ENCODE data around the gene MSANTD2. TPM values are rescaled to one million over a fixed set of nuclear protein-coding genes. Genes with fewer than 3 reads are reported as not detected.
A peak's percentile ranks its signal among the peaks of the same experiment; 100 is the strongest.

The MSANTD2 gene
- 10 to 100 TPM in 1 of 2 experiments, 1 to 10 TPM in 1; 9.1 to 10.2 TPM for total RNA-seq

GRCh38 chr11:124800226-124800929 lies at the start of gene MSANTD2:
TSS of gene MSANTD2 (minus strand) at chr11:124800406. CDS start at chr11:124800380, 26 bp downstream.
- Mint-ChIP-seq H3K4me1 (ENCODE audit: low read depth) (peaks cover 26% of the 10 kb centered on the region), H3K4me3 (peak within 1 kb of the TSS; percentile 85), H3K27ac (peak within 1 kb of the TSS; percentile 93), H3K36me3 (ENCODE audit: low read depth) (peaks cover 6% of the 10 kb centered on the region), H3K9me3 (ENCODE audit: insufficient read depth) (no peaks in the 10 kb centered on the region), H3K27me3 (ENCODE audit: low read depth) (peaks cover 12% of the 10 kb centered on the region)
- ChIA-PET CTCF (interaction anchor here (0.6 to 5.6 kb wide), 10 partner anchors 21 to 178 kb away, joined by 3 to 47 read pairs (median 4); partner anchors contain the start of genes SIAE, SPA17 and TBRG1), POLR2A (interaction anchor here (0.6 to 3.6 kb wide), 9 partner anchors 10 to 177 kb away, joined by 3 to 19 read pairs (median 3); partner anchors contain the start of gene TBRG1)
- ATAC-seq (peak; percentile 90), DNase-seq (peak; percentile 83)

DNA sequence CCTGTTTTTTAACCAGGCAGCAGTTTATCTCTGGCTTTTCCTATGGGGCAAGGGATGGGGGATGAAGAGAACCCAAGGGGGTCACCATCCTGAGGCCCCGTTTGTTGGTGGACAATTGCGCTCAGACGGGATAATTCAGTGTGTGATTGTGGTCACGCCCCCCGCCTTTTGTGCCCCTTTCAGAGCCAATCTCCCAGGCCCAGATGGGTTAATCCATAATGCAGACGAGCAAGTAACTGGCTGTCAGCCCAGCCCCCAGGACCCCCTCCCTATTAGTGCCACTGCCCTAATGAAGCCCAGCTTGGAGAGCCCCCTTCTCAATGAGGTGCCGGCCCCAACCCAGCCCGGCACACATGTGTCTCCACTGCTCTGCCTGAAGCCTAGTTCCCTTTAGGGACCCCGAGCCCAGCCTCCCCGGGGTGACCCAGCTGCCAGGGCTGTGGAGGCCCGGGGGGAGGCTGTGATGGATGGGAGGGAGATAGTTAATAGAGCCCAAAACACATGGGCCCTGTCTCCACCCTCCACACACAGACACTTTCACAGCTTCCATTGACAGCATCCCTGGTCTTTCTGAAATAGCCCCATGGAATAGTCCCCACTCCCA lies 46.0 kb upstream of the MSANTD2 start:
- CTCF ChIA-PET, result interaction anchor here (1.3 kb wide), 1 partner anchor 19 kb away, joined by 5 read pairs; the partner anchor contains the start of gene ROBO3

GRCh38 chr11:124844664-124845079 lies 44.5 kb upstream of the MSANTD2 start:
- ChIA-PET POLR2A (no interaction called here), CTCF (interaction anchor here (1.4 to 1.5 kb wide), 2 partner anchors 46 to 52 kb away, joined by 3 to 4 read pairs; no protein-coding TSS in a partner anchor)
- Mint-ChIP-seq H3K36me3 (ENCODE audit: low read depth) (no peaks in the 10 kb centered on the region), H3K27ac (no peak overlapping the region), H3K27me3 (ENCODE audit: low read depth) (peaks cover 92% of the 10 kb centered on the region), H3K4me3 (no peak overlapping the region), H3K4me1 (ENCODE audit: low read depth) (peaks cover 6% of the 10 kb centered on the region), H3K9me3 (ENCODE audit: insufficient read depth) (no peaks in the 10 kb centered on the region)
- no peak for ATAC-seq
- DNase-seq, result no peak

More for the DNA sequence above, 46.0 kb upstream of the MSANTD2 start:
- peaks cover 88% of the 10 kb centered on the region for H3K27me3 Mint-ChIP-seq (ENCODE audit: low read depth)
- no peaks in the 10 kb centered on the region for H3K36me3 Mint-ChIP-seq (ENCODE audit: low read depth)
- no peak overlapping the region for H3K4me3 Mint-ChIP-seq
- H3K27ac Mint-ChIP-seq, result no peak overlapping the region
- DNase-seq, result no peak
- no peaks in the 10 kb centered on the region for H3K9me3 Mint-ChIP-seq (ENCODE audit: insufficient read depth)
- POLR2A ChIA-PET, result no interaction called here
- peaks cover 2% of the 10 kb centered on the region for H3K4me1 Mint-ChIP-seq (ENCODE audit: low read depth)
- no peak for ATAC-seq

DNA sequence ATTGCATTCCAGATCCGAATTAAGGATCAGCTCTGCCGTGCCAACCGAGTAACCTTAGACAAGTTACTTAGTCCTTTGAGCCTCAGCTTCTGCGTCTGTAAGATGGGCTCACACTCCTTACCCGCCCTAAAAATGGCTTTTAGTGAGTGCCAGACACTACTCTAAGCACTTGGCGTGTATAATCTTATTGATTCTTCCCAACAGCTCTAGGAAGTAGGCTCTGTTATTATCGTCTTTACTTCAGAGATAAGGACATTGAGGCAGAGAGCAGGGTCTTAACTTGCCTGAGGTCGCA lies 43.4 kb upstream of the MSANTD2 start:
- ATAC-seq (no peak), DNase-seq (no peak)
- H3K4me1 Mint-ChIP-seq (ENCODE audit: low read depth), result peaks cover 9% of the 10 kb centered on the region
- H3K36me3 Mint-ChIP-seq (ENCODE audit: low read depth), result no peaks in the 10 kb centered on the region
- no peaks in the 10 kb centered on the region for H3K9me3 Mint-ChIP-seq (ENCODE audit: insufficient read depth)
- no peak overlapping the region for H3K27ac Mint-ChIP-seq
- peaks cover 89% of the 10 kb centered on the region for H3K27me3 Mint-ChIP-seq (ENCODE audit: low read depth)
- POLR2A ChIA-PET, result no interaction called here
- H3K4me3 Mint-ChIP-seq, result no peak overlapping the region
- CTCF ChIA-PET, result interaction anchor here (3.2 kb wide), 1 partner anchor 23 kb away, joined by 12 read pairs; no protein-coding TSS in a partner anchor

- no peaks in the 10 kb centered on the region for H3K36me3 Mint-ChIP-seq (ENCODE audit: low read depth)
- H3K9me3 Mint-ChIP-seq (ENCODE audit: insufficient read depth), result no peaks in the 10 kb centered on the region
- H3K4me3 Mint-ChIP-seq, result no peak overlapping the region
- POLR2A ChIA-PET, result interaction anchor here (0.6 kb wide), 1 partner anchor 41 kb away, joined by 3 read pairs; no protein-coding TSS in a partner anchor
- CTCF ChIA-PET, result interaction anchor here (1.0 to 3.2 kb wide), 2 partner anchors 24 to 96 kb away, joined by 3 to 12 read pairs; no protein-coding TSS in a partner anchor
- ATAC-seq, result no peak
- H3K4me1 Mint-ChIP-seq (ENCODE audit: low read depth), result peaks cover 11% of the 10 kb centered on the region
- H3K27ac Mint-ChIP-seq, result no peak overlapping the region
- no peak for DNase-seq
- H3K27me3 Mint-ChIP-seq (ENCODE audit: low read depth), result peaks cover 88% of the 10 kb centered on the region
Observed at GRCh38 chr11:124842305-124842704, 42.1 kb upstream of the MSANTD2 start.

- POLR2A ChIA-PET, result no interaction called here
- CTCF ChIA-PET, result interaction anchor here (1.0 to 3.2 kb wide), 2 partner anchors 24 to 95 kb away, joined by 3 to 12 read pairs; no protein-coding TSS in a partner anchor
- Mint-ChIP-seq H3K4me1 (ENCODE audit: low read depth) (peaks cover 16% of the 10 kb centered on the region), H3K27ac (no peak overlapping the region), H3K36me3 (ENCODE audit: low read depth) (no peaks in the 10 kb centered on the region), H3K9me3 (ENCODE audit: insufficient read depth) (no peaks in the 10 kb centered on the region), H3K27me3 (ENCODE audit: low read depth) (peaks cover 87% of the 10 kb centered on the region), H3K4me3 (no peak overlapping the region)
- no peak for DNase-seq
- ATAC-seq, result no peak
Observed at GRCh38 chr11:124841840-124842239, 41.6 kb upstream of the MSANTD2 start.

DNA sequence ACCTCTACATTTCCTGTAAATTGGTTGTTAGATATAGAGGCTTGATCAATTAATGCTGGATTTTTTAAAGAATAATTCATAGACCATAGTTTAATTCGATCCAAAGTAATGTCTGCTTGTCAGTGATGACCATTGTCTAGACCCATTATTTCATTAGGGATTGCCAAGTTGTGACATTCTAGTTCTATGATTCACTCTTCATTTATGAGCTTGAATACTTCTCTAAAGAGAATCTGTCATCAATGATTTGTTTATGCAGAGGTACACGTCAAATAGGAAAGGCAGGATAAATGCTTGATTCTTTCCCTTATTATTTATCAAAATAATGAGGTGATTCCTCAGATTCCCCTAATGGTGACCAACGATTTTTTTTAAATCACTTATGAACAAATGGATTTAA lies 41.0 kb upstream of the MSANTD2 start:
- no peaks in the 10 kb centered on the region for H3K9me3 Mint-ChIP-seq (ENCODE audit: insufficient read depth)
- ATAC-seq (no peak), DNase-seq (no peak)
- ChIA-PET CTCF (interaction anchor here (1.0 to 3.2 kb wide), 3 partner anchors 25 to 95 kb away, joined by 3 to 12 read pairs (median 3); no protein-coding TSS in a partner anchor), POLR2A (no interaction called here)
- H3K27me3 Mint-ChIP-seq (ENCODE audit: low read depth), result peaks cover 83% of the 10 kb centered on the region
- no peak overlapping the region for H3K4me3 Mint-ChIP-seq
- no peaks in the 10 kb centered on the region for H3K36me3 Mint-ChIP-seq (ENCODE audit: low read depth)
- peaks cover 20% of the 10 kb centered on the region for H3K4me1 Mint-ChIP-seq (ENCODE audit: low read depth)
- H3K27ac Mint-ChIP-seq, result no peak overlapping the region

- POLR2A ChIA-PET, result no interaction called here
- DNase-seq (no peak), ATAC-seq (no peak)
- CTCF ChIA-PET, result interaction anchor here (1.0 kb wide), 1 partner anchor 36 kb away, joined by 3 read pairs; no protein-coding TSS in a partner anchor
- no peaks in the 10 kb centered on the region for H3K36me3 Mint-ChIP-seq (ENCODE audit: low read depth)
- H3K9me3 Mint-ChIP-seq (ENCODE audit: insufficient read depth), result no peaks in the 10 kb centered on the region
- no peak overlapping the region for H3K4me3 Mint-ChIP-seq
- peaks cover 22% of the 10 kb centered on the region for H3K4me1 Mint-ChIP-seq (ENCODE audit: low read depth)
- no peak overlapping the region for H3K27ac Mint-ChIP-seq
- peaks cover 79% of the 10 kb centered on the region for H3K27me3 Mint-ChIP-seq (ENCODE audit: low read depth)
Observed at GRCh38 chr11:124840666-124841065, 40.5 kb upstream of the MSANTD2 start.

- POLR2A ChIA-PET, result no interaction called here
- Mint-ChIP-seq H3K27ac (no peak overlapping the region), H3K27me3 (ENCODE audit: low read depth) (peaks cover 77% of the 10 kb centered on the region), H3K9me3 (ENCODE audit: insufficient read depth) (no peaks in the 10 kb centered on the region), H3K4me1 (ENCODE audit: low read depth) (peaks cover 22% of the 10 kb centered on the region), H3K4me3 (no peak overlapping the region), H3K36me3 (ENCODE audit: low read depth) (no peaks in the 10 kb centered on the region)
- CTCF ChIA-PET, result interaction anchor here (1.0 kb wide), 1 partner anchor 36 kb away, joined by 3 read pairs; no protein-coding TSS in a partner anchor
- no peak for DNase-seq
- no peak for ATAC-seq
Observed at GRCh38 chr11:124839972-124840621, 39.9 kb upstream of the MSANTD2 start.

DNA sequence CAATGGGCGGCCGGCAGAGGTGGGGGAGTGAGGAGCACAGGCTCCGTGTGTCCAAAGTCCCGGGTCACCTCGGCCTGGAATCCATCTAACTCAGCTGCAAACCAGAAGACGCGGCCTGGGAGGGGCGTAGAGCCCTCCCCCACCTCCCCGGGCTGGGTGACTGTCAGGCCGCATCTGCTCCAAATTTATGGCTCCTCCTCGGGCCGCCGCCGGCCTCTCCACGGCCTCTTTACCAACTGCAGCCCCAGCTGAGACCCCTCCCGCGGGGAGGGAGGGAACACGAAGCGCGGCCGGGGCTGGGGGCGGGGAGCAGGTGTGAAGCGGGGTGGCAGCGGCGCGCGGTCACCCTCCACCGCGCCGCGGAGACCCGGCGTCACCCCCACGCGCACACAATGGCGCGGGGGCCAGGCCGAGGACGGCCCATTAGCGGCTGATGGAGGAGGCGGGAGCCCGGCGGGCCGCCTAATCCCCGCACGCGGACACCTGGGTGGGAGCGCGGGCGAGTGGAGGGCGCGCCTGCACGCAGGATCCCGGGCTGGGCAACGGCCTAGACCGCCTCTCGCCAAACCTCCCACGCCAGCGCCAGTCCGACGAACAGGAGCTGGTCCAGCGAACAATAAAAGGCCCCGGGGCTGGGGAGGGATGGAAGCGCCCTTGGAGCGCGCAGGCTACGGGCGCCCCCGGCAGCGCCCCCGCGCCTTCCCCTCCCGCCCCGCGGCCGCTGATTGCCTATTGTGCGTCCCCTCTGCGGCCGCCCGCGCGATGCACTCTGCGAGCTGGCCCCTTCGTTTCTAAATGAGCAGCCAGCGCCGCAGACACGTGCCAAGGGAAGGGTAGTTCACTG lies 39.1 kb upstream of the MSANTD2 start:
- peak; percentile 31 for ATAC-seq
- no peak for DNase-seq
- peaks cover 22% of the 10 kb centered on the region for H3K4me1 Mint-ChIP-seq (ENCODE audit: low read depth)
- POLR2A ChIA-PET, result no interaction called here
- H3K36me3 Mint-ChIP-seq (ENCODE audit: low read depth), result no peaks in the 10 kb centered on the region
- no peak overlapping the region for H3K27ac Mint-ChIP-seq
- CTCF ChIA-PET, result interaction anchor here (1.0 to 5.2 kb wide), 7 partner anchors 27 to 422 kb away, joined by 3 to 57 read pairs (median 4); no protein-coding TSS in a partner anchor
- H3K27me3 Mint-ChIP-seq (ENCODE audit: low read depth), result peaks cover 74% of the 10 kb centered on the region
- no peak overlapping the region for H3K4me3 Mint-ChIP-seq
- H3K9me3 Mint-ChIP-seq (ENCODE audit: insufficient read depth), result no peaks in the 10 kb centered on the region

DNA sequence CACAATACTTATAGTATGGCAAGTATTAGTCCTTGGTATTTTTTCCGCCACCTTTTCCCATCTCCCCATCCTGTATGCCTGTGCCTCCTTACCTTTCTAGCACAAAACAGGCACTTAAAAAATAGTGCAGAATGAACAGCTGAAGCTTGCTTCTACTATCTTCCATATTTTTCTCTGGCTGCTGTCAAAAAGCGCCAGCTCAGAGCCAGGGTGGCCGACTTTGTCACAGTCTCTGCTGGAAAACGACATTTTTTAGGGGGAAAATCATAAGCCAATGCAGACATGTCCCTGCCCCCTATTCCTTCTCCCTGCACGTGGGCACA lies 38.6 kb upstream of the MSANTD2 start:
- no peak for ATAC-seq
- Mint-ChIP-seq H3K4me1 (ENCODE audit: low read depth) (peaks cover 22% of the 10 kb centered on the region), H3K27ac (no peak overlapping the region), H3K27me3 (ENCODE audit: low read depth) (peaks cover 70% of the 10 kb centered on the region), H3K9me3 (ENCODE audit: insufficient read depth) (no peaks in the 10 kb centered on the region), H3K36me3 (ENCODE audit: low read depth) (no peaks in the 10 kb centered on the region), H3K4me3 (no peak overlapping the region)
- CTCF ChIA-PET, result interaction anchor here (0.9 to 5.2 kb wide), 14 partner anchors 21 to 423 kb away, joined by 3 to 57 read pairs (median 8); partner anchors contain the start of gene ESAM
- POLR2A ChIA-PET, result no interaction called here
- no peak for DNase-seq
